NT2/D1 (cell line): ENCODE measurements around the gene SLC39A2.

ENCODE experiments used
- YY1 ChIP-seq: IDR thresholded peaks from 2 replicates; pipeline ENCODE4 v1.6.1; 2011; ENCODE audit not compliant: insufficient read length, insufficient read depth
- ZNF274 ChIP-seq: IDR thresholded peaks from 2 replicates; pipeline ENCODE4 v1.6.1; 2011; ENCODE audit warnings: mild to moderate bottlenecking, low read depth, low read length

DNA sequence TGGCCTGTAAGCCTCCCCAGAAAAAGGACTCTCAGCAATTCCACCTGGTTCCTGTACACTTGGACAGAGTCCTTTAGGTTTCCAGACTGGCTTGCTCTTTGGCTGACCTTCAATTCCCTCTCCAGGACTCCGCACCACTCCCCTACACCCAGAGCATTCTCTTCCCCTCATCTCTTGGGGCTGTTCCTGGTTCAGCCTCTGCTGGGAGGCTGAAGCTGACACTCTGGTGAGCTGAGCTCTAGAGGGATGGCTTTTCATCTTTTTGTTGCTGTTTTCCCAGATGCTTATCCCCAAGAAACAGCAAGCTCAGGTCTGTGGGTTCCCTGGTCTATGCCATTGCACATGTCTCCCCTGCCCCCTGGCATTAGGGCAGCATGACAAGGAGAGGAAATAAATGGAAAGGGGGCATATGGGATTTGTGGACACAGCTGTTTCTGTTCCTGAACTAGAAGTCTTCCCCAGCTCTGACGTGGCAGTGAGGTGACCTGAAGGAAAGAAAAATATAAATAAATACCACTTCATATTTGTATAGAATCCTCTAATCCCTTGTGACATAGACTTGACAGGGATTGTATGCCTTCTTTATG is 44.4 kb downstream of the SLC39A2 start:
- no peak for TF ChIP-seq ZNF274
- no peak for TF ChIP-seq YY1
